Immature natural killer cell (primary cell): ENCODE results near the gene GH2. TPM values are rescaled to one million over a fixed set of nuclear protein-coding genes. Genes with fewer than 3 reads are reported as not detected.

Experiments
- polyA plus RNA-seq, 3 donors: library from polyadenylated mRNA; unstranded; fragments of 300-500 nt; fragmentation: Illumina TruSeq; gene quantifications; one replicate each; pipeline ENCODE4 v1.2.3, GENCODE V29; 2021

Gene GH2
- polyA plus RNA-seq, 3 donors from 2014 or later, result not detected

Other genes with a start within 250 kb of the GH2 start
- gene LIMD2, start 181.8 kb downstream of the GH2 start, polyA plus RNA-seq, result 100 to 1,000 TPM; 273 to 573 (median 404) TPM
- 10 to 100 TPM; 22.3 to 34.9 (median 33.0) TPM for gene STRADA, start 140.1 kb downstream of the GH2 start, polyA plus RNA-seq
- gene CCDC47, start 108.3 kb downstream of the GH2 start, polyA plus RNA-seq, result 10 to 100 TPM; 21.1 to 50.1 (median 43.3) TPM
- gene DDX42, start 107.8 kb downstream of the GH2 start, polyA plus RNA-seq, result 10 to 100 TPM in 1 of 3 donors, 1 to 10 TPM in 2; 4.8 to 18.2 (median 5.5) TPM
- gene PSMC5, start 54.5 kb downstream of the GH2 start, polyA plus RNA-seq, result 100 to 1,000 TPM; 130 to 222 (median 148) TPM
- gene FTSJ3, start 54.3 kb downstream of the GH2 start, polyA plus RNA-seq, result 10 to 100 TPM; 13.3 to 37.9 (median 19.0) TPM
- gene SMARCD2, start 39.3 kb downstream of the GH2 start, polyA plus RNA-seq, result 10 to 100 TPM; 77.9 to 83.7 (median 82.9) TPM
- not detected for gene CSH2, start 8.3 kb downstream of the GH2 start, polyA plus RNA-seq
- not detected for gene CSH1, start 14.6 kb upstream of the GH2 start, polyA plus RNA-seq
- not detected for gene CSHL1, start 29.3 kb upstream of the GH2 start, polyA plus RNA-seq
- not detected for gene GH1, start 36.9 kb upstream of the GH2 start, polyA plus RNA-seq
- gene CD79B, start 50.4 kb upstream of the GH2 start, polyA plus RNA-seq, result 10 to 100 TPM; 45.8 to 67.3 (median 51.9) TPM
- under 1 TPM in 1 of 3 donors, not detected in 2; 0.02 TPM for gene SCN4A, start 91.0 kb upstream of the GH2 start, polyA plus RNA-seq
- gene PRR29, start 116.4 kb upstream of the GH2 start, polyA plus RNA-seq, result 1 to 10 TPM; 5.0 to 6.8 (median 5.5) TPM
- gene ICAM2, start 138.7 kb upstream of the GH2 start, polyA plus RNA-seq, result 100 to 1,000 TPM; 327 to 535 (median 329) TPM
- gene ERN1, start 248.2 kb upstream of the GH2 start, polyA plus RNA-seq, result 10 to 100 TPM; 30.7 to 52.9 (median 31.3) TPM